Liver (tissue), 9 donors: Measurements from ENCODE around the gene SLC47A2. TPM values are rescaled to one million over a fixed set of nuclear protein-coding genes. Genes with fewer than 3 reads are reported as not detected.

Experiments
- DNase-seq: peaks from one replicate; pipeline ENCODE4 v3.0.0-alpha.2; 2017; ENCODE audit warnings: low spot score
- H3K27ac ChIP-seq, 2 donors: one replicate each; pipeline ENCODE4 v1.7.0; 2013; ENCODE audit warnings: inconsistent platforms in 2 of 2, low read length in 2 of 2, control low read depth in 1 of 2, low read depth in 1 of 2, mild to moderate bottlenecking in 1 of 2
- H3K27me3 ChIP-seq, 4 donors: one replicate each; pipeline versions ENCODE4 v1.6.1 to v1.7.0; 2013; ENCODE audit warnings: low read length in 3 of 4, inconsistent platforms in 1 of 4, mild to moderate bottlenecking in 1 of 4, moderate library complexity in 1 of 4; ENCODE audit not compliant: control insufficient read depth in 4 of 4, insufficient read depth in 4 of 4
- H3K36me3 ChIP-seq, 4 donors: one replicate each; pipeline versions ENCODE4 v1.6.1 to v1.7.0; 2013; ENCODE audit warnings: low read length in 3 of 4, mild to moderate bottlenecking in 3 of 4, low read depth in 1 of 4, moderate library complexity in 1 of 4; ENCODE audit not compliant: control insufficient read depth in 4 of 4, insufficient read depth in 3 of 4
- H3K4me1 ChIP-seq, 4 donors: one replicate each; pipeline versions ENCODE4 v1.6.1 to v1.7.0; 2013; ENCODE audit warnings: low read length in 3 of 4, mild to moderate bottlenecking in 3 of 4, moderate library complexity in 1 of 4; ENCODE audit not compliant: control insufficient read depth in 4 of 4, insufficient read depth in 4 of 4
- H3K4me3 ChIP-seq, 3 donors: one replicate each; pipeline versions ENCODE4 v1.6.1 to v1.7.0; 2013; ENCODE audit warnings: low read length in 3 of 3, control low read depth in 1 of 3, low read depth in 1 of 3, mild to moderate bottlenecking in 1 of 3
- H3K9ac ChIP-seq, 2 donors: one replicate each; pipeline ENCODE4 v1.7.0; 2013; ENCODE audit warnings: low read length in 2 of 2, mild to moderate bottlenecking in 2 of 2, moderate library complexity in 2 of 2, control low read depth in 1 of 2, low read depth in 1 of 2
- H3K9me3 ChIP-seq, 4 donors: one replicate each; pipeline versions ENCODE4 v1.6.1 to v1.7.0; 2013; ENCODE audit warnings: low read length in 3 of 4; ENCODE audit not compliant: control insufficient read depth in 4 of 4
- ATF3 ChIP-seq: IDR thresholded peaks from 2 replicates; pipeline ENCODE4 v1.6.1; 2016; ENCODE audit warnings: antibody characterized with exemption
- CTCF ChIP-seq: fragments of 150-350 bp; IDR thresholded peaks from 2 replicates; pipeline ENCODE4 v1.5.1; 2017; ENCODE audit warnings: improper control_type of control experiment, low read depth, low read length; ENCODE audit not compliant: missing input control
- FOXA1 ChIP-seq: IDR thresholded peaks from 2 replicates; pipeline ENCODE4 v1.6.1; 2016; ENCODE audit warnings: antibody characterized with exemption
- GABPA ChIP-seq, 2 donors: IDR thresholded peaks in 1 of 2; conservative IDR thresholded peaks in 1 of 2; 2 replicates each; pipeline ENCODE4 v1.6.1; 2016; ENCODE audit warnings: antibody characterized with exemption in 2 of 2, mild to moderate bottlenecking in 1 of 2, moderate library complexity in 1 of 2
- HNF4A ChIP-seq, 2 donors: conservative IDR thresholded peaks; 2 replicates each; pipeline ENCODE4 v1.6.1; 2016; ENCODE audit warnings: antibody characterized with exemption in 2 of 2, mild to moderate bottlenecking in 2 of 2
- HNF4G ChIP-seq: IDR thresholded peaks from 2 replicates; pipeline ENCODE4 v1.6.1; 2016; ENCODE audit warnings: antibody characterized with exemption
- JUND ChIP-seq, 2 donors: IDR thresholded peaks; 2 replicates each; pipeline ENCODE4 v1.6.1; 2016; ENCODE audit warnings: antibody characterized with exemption in 2 of 2
- MAX ChIP-seq: IDR thresholded peaks from 2 replicates; pipeline ENCODE4 v1.6.1; 2016; ENCODE audit warnings: antibody characterized with exemption
- NR2F2 ChIP-seq: IDR thresholded peaks from 2 replicates; pipeline ENCODE4 v1.6.1; 2016; ENCODE audit warnings: antibody characterized with exemption
- RAD21 ChIP-seq, 2 donors: IDR thresholded peaks; 2 replicates each; pipeline ENCODE4 v1.6.1; 2016; ENCODE audit warnings: antibody characterized with exemption in 2 of 2, mild to moderate bottlenecking in 2 of 2
- REST ChIP-seq: IDR thresholded peaks from 2 replicates; pipeline ENCODE4 v1.6.1; 2016; ENCODE audit warnings: antibody characterized with exemption, mild to moderate bottlenecking
- RXRA ChIP-seq, 2 donors: IDR thresholded peaks; 2 replicates each; pipeline ENCODE4 v1.6.1; 2017 to 2018; ENCODE audit warnings: antibody characterized with exemption in 2 of 2, mild to moderate bottlenecking in 1 of 2
- SP1 ChIP-seq: IDR thresholded peaks from 2 replicates; pipeline ENCODE4 v1.6.1; 2018; ENCODE audit warnings: antibody characterized with exemption, mild to moderate bottlenecking
- YY1 ChIP-seq: IDR thresholded peaks from 2 replicates; pipeline ENCODE4 v1.6.1; 2016; ENCODE audit warnings: antibody characterized with exemption, mild to moderate bottlenecking
- whole genome bisulfite sequencing: extraction: QIAGEN DNeasy Blood & Tissue Kit; methylation state at CpG from one replicate; pipeline ENCODE4 v1.1.7; 2013; 5-methylcytosine and 5-hydroxymethylcytosine counted together
- polyA plus RNA-seq, 2 donors: library from polyadenylated mRNA; stranded (reverse) in 1 of 2; unstranded in 1 of 2; fragments of 200-250 nt in 1 of 2; fragments of >200 nt in 1 of 2; fragmentation: Nextera tagmentation in 1 of 2; extraction: Ambion mirVana in 1 of 2; gene quantifications; one replicate each; pipeline versions ENCODE4 v1.2.1 to v1.2.3, GENCODE V29; 2013 to 2015
- total RNA-seq, 2 donors: library from RNA; depleted of rRNA; stranded (reverse); fragments of >200 nt; gene quantifications; one replicate each; pipeline ENCODE4 v1.2.3, GENCODE V29; 2014
- donor health status: healthy.
- donor health status: healthy.
- donor health status: healthy.
- donor health status: healthy.
- donor health status: healthy.

Gene SLC47A2
- total and polyA plus RNA-seq, 4 donors, result 0.08 TPM; not detected in 3

- DNase-seq, result no peak
- no peak overlapping the region for H3K27ac ChIP-seq
- WGBS, result 91% methylated on average over 15 of the region's 15 CpGs
Observed at GRCh38 chr17:19737305-19738072, 21.1 kb upstream of the SLC47A2 start.

GRCh38 chr17:19736071-19736470, 19.7 kb upstream of the SLC47A2 start:
- H3K27me3 ChIP-seq, result no peaks in the 10 kb centered on the region
- WGBS, result 75% methylated on average over 11 of the region's 11 CpGs
- H3K27ac ChIP-seq, result no peak overlapping the region
- no peaks in the 10 kb centered on the region for H3K4me1 ChIP-seq
- DNase-seq, result no peak
- H3K9me3 ChIP-seq, result no peaks in the 10 kb centered on the region
- H3K9ac ChIP-seq, result no peak overlapping the region
- H3K4me3 ChIP-seq, result no peak overlapping the region
- no peaks in the 10 kb centered on the region for H3K36me3 ChIP-seq
- TF ChIP-seq ATF3 (no peak), YY1 (no peak), NR2F2 (no peak), SP1 (no peak), CTCF (no peak), MAX (no peak), HNF4A (conservative IDR thresholded peaks at IDR 0.05) (no peak), RXRA (IDR thresholded peaks at IDR 0.05) (no peak), GABPA (IDR thresholded peaks at IDR 0.05 in 1 of 2, conservative IDR thresholded peaks at IDR 0.05 in 1 of 2) (no peak), JUND (IDR thresholded peaks at IDR 0.05) (no peak), RAD21 (IDR thresholded peaks at IDR 0.05) (no peak)

More at GRCh38 chr17:19737305-19738072, 21.1 kb upstream of the SLC47A2 start:
- H3K4me3 ChIP-seq, result no peak overlapping the region
- TF ChIP-seq RAD21 (IDR thresholded peaks at IDR 0.05) (no peak), JUND (IDR thresholded peaks at IDR 0.05) (no peak), YY1 (no peak), REST (no peak), RXRA (IDR thresholded peaks at IDR 0.05) (no peak), SP1 (no peak), FOXA1 (no peak), HNF4G (no peak), CTCF (no peak)
- no peaks in the 10 kb centered on the region for H3K27me3 ChIP-seq
- H3K9me3 ChIP-seq, result no peaks in the 10 kb centered on the region
- H3K36me3 ChIP-seq, result no peaks in the 10 kb centered on the region
- H3K9ac ChIP-seq, result no peak overlapping the region
- no peaks in the 10 kb centered on the region for H3K4me1 ChIP-seq
